ENCODE measurements around the gene CC2D2B.
"Not testable (repeated sequence)": the region's sequence is repeated elsewhere in the genome, so short reads cannot be mapped to it uniquely, and the experiment has no call there.

The CC2D2B gene

DNA sequence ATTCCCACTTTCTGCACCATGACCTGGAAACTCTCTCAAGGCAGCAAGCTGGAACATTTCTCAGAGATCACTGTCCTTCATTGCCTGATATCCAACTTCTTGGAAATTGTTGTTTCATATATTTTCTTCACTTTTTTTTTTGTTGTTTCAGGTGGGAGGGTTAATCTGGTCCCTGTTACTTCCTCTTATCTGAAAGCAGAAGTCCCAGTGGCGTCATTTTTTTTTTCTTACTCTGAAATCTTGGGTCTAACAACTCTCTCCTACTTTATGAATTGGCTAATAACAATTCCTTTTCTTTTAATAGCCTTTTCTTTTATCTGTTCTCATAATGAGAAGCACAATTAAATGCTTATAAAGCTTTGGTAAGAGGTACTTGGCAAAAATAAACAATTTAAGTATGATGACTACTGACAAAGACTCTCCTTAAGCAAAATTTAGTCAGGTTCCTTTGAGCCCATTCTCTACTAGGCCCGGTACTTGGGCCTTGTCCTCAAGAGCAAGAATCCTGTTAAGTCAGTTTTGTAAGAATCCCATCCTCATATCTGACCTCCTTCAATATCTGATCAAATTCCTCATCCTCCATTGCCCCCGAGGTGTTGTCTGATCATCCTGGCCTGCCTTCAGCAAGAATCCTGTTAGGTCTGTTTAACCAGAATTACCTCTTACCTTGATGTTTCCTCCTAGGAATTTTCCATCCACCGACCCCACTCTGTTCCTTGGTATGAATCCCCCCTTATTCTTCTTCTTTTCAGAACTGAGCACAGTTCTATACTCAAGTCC is 11.5 kb upstream of the CC2D2B start:
- no peaks in the 10 kb centered on the region for H3K79me2 ChIP-seq (ENCODE audit: control insufficient read depth, low read length)
- no peak overlapping the region for H3K27ac ChIP-seq (ENCODE audit: low read depth, low read length)
- no peak overlapping the region for H3K4me2 ChIP-seq (ENCODE audit: low read length)
- H3K9me2 ChIP-seq (replicated peaks; ENCODE audit: control insufficient read depth, low read length): no peaks in the 10 kb centered on the region
- TF ChIP-seq, protein P1, sequence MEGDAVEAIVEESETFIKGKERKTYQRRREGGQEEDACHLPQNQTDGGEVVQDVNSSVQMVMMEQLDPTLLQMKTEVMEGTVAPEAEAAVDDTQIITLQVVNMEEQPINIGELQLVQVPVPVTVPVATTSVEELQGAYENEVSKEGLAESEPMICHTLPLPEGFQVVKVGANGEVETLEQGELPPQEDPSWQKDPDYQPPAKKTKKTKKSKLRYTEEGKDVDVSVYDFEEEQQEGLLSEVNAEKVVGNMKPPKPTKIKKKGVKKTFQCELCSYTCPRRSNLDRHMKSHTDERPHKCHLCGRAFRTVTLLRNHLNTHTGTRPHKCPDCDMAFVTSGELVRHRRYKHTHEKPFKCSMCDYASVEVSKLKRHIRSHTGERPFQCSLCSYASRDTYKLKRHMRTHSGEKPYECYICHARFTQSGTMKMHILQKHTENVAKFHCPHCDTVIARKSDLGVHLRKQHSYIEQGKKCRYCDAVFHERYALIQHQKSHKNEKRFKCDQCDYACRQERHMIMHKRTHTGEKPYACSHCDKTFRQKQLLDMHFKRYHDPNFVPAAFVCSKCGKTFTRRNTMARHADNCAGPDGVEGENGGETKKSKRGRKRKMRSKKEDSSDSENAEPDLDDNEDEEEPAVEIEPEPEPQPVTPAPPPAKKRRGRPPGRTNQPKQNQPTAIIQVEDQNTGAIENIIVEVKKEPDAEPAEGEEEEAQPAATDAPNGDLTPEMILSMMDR (IDR thresholded peaks at IDR 0.05; ENCODE audit: low read depth, low read length, poor library complexity, severe bottlenecking): no peak
- TF ChIP-seq EZH2phosphoT487 (IDR thresholded peaks at IDR 0.05; ENCODE audit: borderline replicate concordance, low read length): no peak
- H4K20me1 ChIP-seq (ENCODE audit: control insufficient read depth, insufficient read depth, low read depth, low read length): no peaks in the 10 kb centered on the region
- no peaks in the 10 kb centered on the region for H3K9me3 ChIP-seq (ENCODE audit: control insufficient read depth, insufficient read depth, low read length)
- no peak overlapping the region for H3K4me3 ChIP-seq (ENCODE audit: low read length)
- H3K4me1 ChIP-seq (ENCODE audit: control insufficient read depth, low read length): peaks cover 10% of the 10 kb centered on the region
- H3K27me3 ChIP-seq (ENCODE audit: control insufficient read depth, low read length): no peaks in the 10 kb centered on the region
- no peaks in the 10 kb centered on the region for H3F3A ChIP-seq (ENCODE audit: control insufficient read depth, insufficient read depth)
- H3K36me3 ChIP-seq (ENCODE audit: control insufficient read depth, low read length): peaks cover 33% of the 10 kb centered on the region

DNA sequence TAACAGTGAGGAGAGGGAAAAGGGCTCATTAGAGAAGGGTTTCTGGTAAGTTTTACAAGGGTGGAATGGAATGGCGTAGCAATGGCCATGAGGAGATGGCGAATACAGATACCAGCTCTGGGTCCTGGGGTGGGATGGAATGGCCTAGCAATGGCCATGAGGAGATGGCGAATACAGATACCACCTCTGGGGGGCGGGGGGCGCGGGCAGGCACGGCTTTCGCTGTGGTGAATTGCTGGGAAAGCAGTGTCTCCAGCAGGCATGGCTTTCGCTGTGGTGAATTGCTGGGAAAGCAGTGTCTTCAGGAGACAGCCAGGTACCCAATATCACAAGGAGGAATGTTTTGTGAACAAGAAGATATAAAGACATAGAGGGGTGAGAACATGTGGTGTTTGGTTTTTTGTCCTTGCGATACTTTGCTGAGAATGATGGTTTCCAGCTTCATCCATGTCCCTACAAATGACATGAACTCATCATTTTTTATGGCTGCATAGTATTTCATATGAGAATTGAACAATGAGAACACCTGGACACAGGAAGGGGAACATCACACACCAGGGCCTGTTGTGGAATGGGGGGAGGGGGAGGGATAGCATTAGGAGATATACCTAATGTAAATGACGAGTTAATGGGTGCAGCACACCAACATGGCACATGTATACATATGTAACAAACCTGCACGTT is 1.7 kb upstream of the CC2D2B start:
- not testable (repeated sequence) for H4K20me1 ChIP-seq (ENCODE audit: control insufficient read depth, insufficient read depth, low read depth, low read length); H3F3A ChIP-seq (ENCODE audit: control insufficient read depth, insufficient read depth); H3K27ac ChIP-seq (ENCODE audit: low read depth, low read length); H3K79me2 ChIP-seq (ENCODE audit: control insufficient read depth, low read length); H3K9me2 ChIP-seq (replicated peaks; ENCODE audit: control insufficient read depth, low read length); H3K27me3 ChIP-seq (ENCODE audit: control insufficient read depth, low read length); H3K9me3 ChIP-seq (ENCODE audit: control insufficient read depth, insufficient read depth, low read length); H3K4me2 ChIP-seq (ENCODE audit: low read length); H3K4me3 ChIP-seq (ENCODE audit: low read length)
- Histone ChIP-seq H3K4me1 (ENCODE audit: control insufficient read depth, low read length) (peaks cover 29% of the 10 kb centered on the region), H3K36me3 (ENCODE audit: control insufficient read depth, low read length) (peaks cover 22% of the 10 kb centered on the region)

DNA sequence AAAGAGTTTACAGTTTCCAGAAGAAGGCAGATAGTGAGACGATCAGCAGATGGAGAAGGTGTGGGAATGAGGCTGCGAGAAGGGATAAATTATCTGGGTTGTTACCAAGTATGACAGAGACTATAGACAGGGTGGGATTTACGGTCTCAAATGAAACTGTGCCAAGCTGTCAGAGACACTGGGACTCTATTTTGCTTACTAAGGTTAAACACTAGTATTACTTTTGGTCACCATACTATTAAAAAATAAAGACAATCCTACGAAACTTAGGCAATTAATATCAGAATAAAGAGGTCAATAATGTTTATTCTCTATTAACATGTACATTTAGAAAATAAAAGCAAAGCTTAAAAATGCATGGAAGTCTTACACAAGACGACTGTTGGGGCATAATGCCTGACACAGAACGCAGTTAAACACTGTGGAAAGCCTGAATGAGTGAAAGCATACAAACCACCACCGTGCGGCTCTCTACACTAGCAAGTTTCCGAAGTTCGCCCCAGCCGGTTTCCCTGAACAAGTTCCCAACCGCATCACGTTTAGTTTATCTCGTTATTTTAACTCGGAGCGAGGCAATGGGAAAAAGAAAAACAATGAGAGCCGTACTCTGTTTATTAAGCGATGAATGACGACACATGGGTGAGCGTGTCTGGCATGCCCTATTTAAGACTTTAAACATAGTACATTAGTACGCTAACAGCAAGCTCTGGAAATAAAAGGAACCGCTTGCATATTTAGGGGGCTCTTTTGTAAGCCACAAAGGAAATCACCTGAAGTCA is 909 bp upstream of the CC2D2B start:
- Histone ChIP-seq H4K20me1 (ENCODE audit: control insufficient read depth, insufficient read depth, low read depth, low read length) (no peaks in the 10 kb centered on the region), H3K4me2 (ENCODE audit: low read length) (peak overlapping the region; percentile 82), H3K79me2 (ENCODE audit: control insufficient read depth, low read length) (peaks cover 3% of the 10 kb centered on the region; the same call in 1 of the 2 replicates), H3K27ac (ENCODE audit: low read depth, low read length) (0 out of 2 replicates have a peak overlapping the region, but pooled peaks have one; percentile 19), H3F3A (ENCODE audit: control insufficient read depth, insufficient read depth) (no peaks in the 10 kb centered on the region), H3K4me1 (ENCODE audit: control insufficient read depth, low read length) (peaks cover 28% of the 10 kb centered on the region), H3K27me3 (ENCODE audit: control insufficient read depth, low read length) (peaks cover 3% of the 10 kb centered on the region), H3K4me3 (ENCODE audit: low read length) (peak overlapping the region; percentile 91), H3K9me3 (ENCODE audit: control insufficient read depth, insufficient read depth, low read length) (no peaks in the 10 kb centered on the region), H3K9me2 (replicated peaks; ENCODE audit: control insufficient read depth, low read length) (no peaks in the 10 kb centered on the region), H3K36me3 (ENCODE audit: control insufficient read depth, low read length) (peaks cover 17% of the 10 kb centered on the region)
- TF ChIP-seq EZH2phosphoT487 (IDR thresholded peaks at IDR 0.05; ENCODE audit: borderline replicate concordance, low read length): no peak
- TF ChIP-seq, protein P1 (IDR thresholded peaks at IDR 0.05; ENCODE audit: low read depth, low read length, poor library complexity, severe bottlenecking): no peak

Data from DOHH2 (cell line).